ENCODE results near the gene GGN.

The GGN gene

DNA sequence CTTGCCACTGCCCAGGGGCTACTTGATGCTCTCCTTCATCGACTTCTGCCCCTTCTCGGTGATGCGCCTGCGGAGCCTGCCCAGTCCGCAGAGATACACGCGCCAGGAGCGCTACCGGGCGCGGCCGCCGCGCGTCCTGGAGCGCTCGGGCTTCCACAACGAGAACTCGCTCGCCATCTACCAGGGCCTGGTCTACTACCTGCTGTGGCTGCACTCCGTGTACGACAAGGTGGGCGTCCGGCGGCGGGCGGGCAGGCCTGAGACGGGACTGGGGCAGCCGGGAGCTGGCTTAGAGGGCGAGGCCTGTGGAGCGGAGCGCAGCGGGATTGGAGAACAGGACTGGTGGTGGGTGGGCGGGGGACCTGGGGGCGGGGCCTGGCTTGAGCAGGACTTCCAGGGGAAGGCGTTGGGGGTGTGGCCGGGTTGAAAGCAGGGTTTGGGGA, 26.2 kb downstream of the GGN start:
- peak overlapping the region; percentile 93 for H3K4me2 ChIP-seq (ENCODE audit: low read length)
- peak; percentile 95 for DNase-seq
- H3K18ac ChIP-seq (ENCODE audit: low read length) = no peak overlapping the region
- H3K4ac ChIP-seq (ENCODE audit: low read depth, low read length) = no peak overlapping the region
- WGBS (ENCODE audit: extremely low coverage, insufficient coverage, low lambda C conversion rate) = no CpG with 5 or more reads among the region's 37 CpGs
- H3K4me3 ChIP-seq (ENCODE audit: low read length) = peak overlapping the region; percentile 53
- no peaks in the 10 kb centered on the region for H3K79me1 ChIP-seq (ENCODE audit: low read length)
- H3K79me2 ChIP-seq (ENCODE audit: control insufficient read depth, insufficient read depth, low read length) = no peaks in the 10 kb centered on the region
- H3K23ac ChIP-seq (ENCODE audit: low read length) = no peak overlapping the region
- peak overlapping the region; percentile 86 for H3K56ac ChIP-seq (ENCODE audit: low read length)
- H3K36me3 ChIP-seq (ENCODE audit: control insufficient read depth, insufficient read depth, low read length) = no peaks in the 10 kb centered on the region
- H2BK5ac ChIP-seq (ENCODE audit: low read length) = no peak overlapping the region
- no peak overlapping the region for H2AK5ac ChIP-seq (ENCODE audit: low read length)
- no peak overlapping the region for H2BK120ac ChIP-seq (ENCODE audit: low read depth, low read length)
- H3K27ac ChIP-seq (ENCODE audit: low read depth, low read length) = peak overlapping the region; percentile 12
- H2BK15ac ChIP-seq (replicated peaks; ENCODE audit: low read depth) = no peak overlapping the region
- no peak overlapping the region for H4K8ac ChIP-seq (ENCODE audit: low read depth, low read length)
- H3K27me3 ChIP-seq (ENCODE audit: insufficient read depth, low read length, poor library complexity) = peaks cover 7% of the 10 kb centered on the region
- H3K9ac ChIP-seq (ENCODE audit: low read length) = peak overlapping the region; percentile 69
- H4K5ac ChIP-seq (ENCODE audit: low read length) = no peak overlapping the region
- H3K4me1 ChIP-seq (ENCODE audit: control insufficient read depth, low read depth, low read length) = no peaks in the 10 kb centered on the region

DNA sequence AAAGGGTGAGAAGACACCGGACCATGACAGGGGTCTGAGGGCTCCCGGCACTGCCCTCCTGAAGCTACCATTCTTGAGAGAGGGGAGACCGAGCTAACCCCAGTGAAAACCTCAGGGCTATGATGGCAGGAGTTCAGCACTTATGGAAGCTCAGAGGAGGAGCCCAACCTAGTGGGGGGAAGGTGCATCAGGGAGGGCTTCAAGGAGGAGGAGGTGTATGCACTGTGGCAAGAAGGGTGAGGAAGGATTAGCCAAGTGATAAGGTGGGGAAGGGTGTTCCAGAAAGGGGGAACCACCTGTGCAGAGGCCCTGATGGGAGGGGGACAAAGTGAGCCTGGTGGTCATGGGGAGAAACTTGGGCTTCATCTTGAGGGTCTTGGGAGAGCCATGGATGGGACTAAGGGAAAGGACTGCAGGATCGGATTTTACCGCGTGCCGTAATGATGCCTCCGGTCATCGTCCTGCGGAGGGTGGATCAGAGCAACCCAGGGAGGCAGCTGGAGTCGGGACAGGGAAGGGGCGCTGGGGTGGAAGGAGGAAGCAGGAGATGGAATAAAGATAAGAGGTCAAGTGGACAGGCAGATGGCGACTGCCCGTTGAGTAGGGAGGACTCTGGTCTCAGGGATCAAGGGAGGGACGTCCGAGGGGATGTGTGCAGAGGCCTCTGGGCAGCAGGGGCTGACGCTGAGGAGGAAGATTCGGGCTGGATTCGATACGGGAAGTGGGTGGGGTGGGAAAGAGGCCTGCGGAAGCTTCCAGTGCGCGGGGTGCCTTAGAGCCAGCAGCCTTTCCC, 26.8 kb downstream of the GGN start:
- Histone ChIP-seq H3K36me3 (ENCODE audit: control insufficient read depth, insufficient read depth, low read length) (no peaks in the 10 kb centered on the region), H3K23ac (ENCODE audit: low read length) (no peak overlapping the region), H3K79me1 (ENCODE audit: low read length) (no peaks in the 10 kb centered on the region), H4K8ac (ENCODE audit: low read depth, low read length) (no peak overlapping the region), H2AK5ac (ENCODE audit: low read length) (no peak overlapping the region), H3K27ac (ENCODE audit: low read depth, low read length) (no peak overlapping the region), H2BK15ac (replicated peaks; ENCODE audit: low read depth) (no peak overlapping the region), H3K27me3 (ENCODE audit: insufficient read depth, low read length, poor library complexity) (peaks cover 7% of the 10 kb centered on the region), H3K4me3 (ENCODE audit: low read length) (peak overlapping the region; percentile 37), H3K9ac (ENCODE audit: low read length) (peak overlapping the region; percentile 69), H3K4ac (ENCODE audit: low read depth, low read length) (no peak overlapping the region), H3K18ac (ENCODE audit: low read length) (no peak overlapping the region), H2BK120ac (ENCODE audit: low read depth, low read length) (no peak overlapping the region), H2BK5ac (ENCODE audit: low read length) (no peak overlapping the region), H3K4me2 (ENCODE audit: low read length) (peak overlapping the region; percentile 93), H3K56ac (ENCODE audit: low read length) (peak overlapping the region; percentile 86), H3K79me2 (ENCODE audit: control insufficient read depth, insufficient read depth, low read length) (no peaks in the 10 kb centered on the region), H4K5ac (ENCODE audit: low read length) (no peak overlapping the region), H3K4me1 (ENCODE audit: control insufficient read depth, low read depth, low read length) (no peaks in the 10 kb centered on the region)
- no peak for DNase-seq
- WGBS (ENCODE audit: extremely low coverage, insufficient coverage, low lambda C conversion rate) = no CpG with 5 or more reads among the region's 23 CpGs

DNA sequence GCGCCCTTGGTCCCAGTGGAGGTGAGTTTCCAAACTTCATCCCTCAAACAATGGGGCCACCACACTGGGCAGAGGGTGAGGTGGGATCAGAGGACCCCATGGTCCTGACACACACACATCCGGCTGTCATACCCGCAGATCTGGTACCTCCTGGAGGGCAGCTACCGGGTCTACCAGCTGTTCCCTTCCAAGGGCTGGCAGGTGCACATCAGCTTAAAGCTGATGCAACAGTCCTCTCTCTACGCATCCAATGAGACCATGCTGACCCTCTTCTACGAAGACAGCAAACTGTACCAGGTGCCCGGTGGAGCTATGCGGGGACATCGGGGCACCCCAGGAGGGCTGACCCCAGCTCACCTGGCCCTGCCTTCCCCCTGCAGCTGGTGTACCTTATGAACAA, 27.5 kb downstream of the GGN start:
- Histone ChIP-seq H3K4ac (ENCODE audit: low read depth, low read length) (no peak overlapping the region), H4K8ac (ENCODE audit: low read depth, low read length) (no peak overlapping the region), H4K5ac (ENCODE audit: low read length) (no peak overlapping the region), H3K56ac (ENCODE audit: low read length) (no peak overlapping the region), H3K79me2 (ENCODE audit: control insufficient read depth, insufficient read depth, low read length) (no peaks in the 10 kb centered on the region), H3K4me1 (ENCODE audit: control insufficient read depth, low read depth, low read length) (no peaks in the 10 kb centered on the region), H3K4me2 (ENCODE audit: low read length) (no peak overlapping the region), H3K4me3 (ENCODE audit: low read length) (no peak overlapping the region), H3K23ac (ENCODE audit: low read length) (no peak overlapping the region), H3K9ac (ENCODE audit: low read length) (no peak overlapping the region), H3K27me3 (ENCODE audit: insufficient read depth, low read length, poor library complexity) (peaks cover 7% of the 10 kb centered on the region), H3K18ac (ENCODE audit: low read length) (no peak overlapping the region), H2BK5ac (ENCODE audit: low read length) (no peak overlapping the region), H3K27ac (ENCODE audit: low read depth, low read length) (no peak overlapping the region), H2BK120ac (ENCODE audit: low read depth, low read length) (no peak overlapping the region), H3K79me1 (ENCODE audit: low read length) (no peaks in the 10 kb centered on the region), H3K36me3 (ENCODE audit: control insufficient read depth, insufficient read depth, low read length) (no peaks in the 10 kb centered on the region), H2AK5ac (ENCODE audit: low read length) (no peak overlapping the region), H2BK15ac (replicated peaks; ENCODE audit: low read depth) (no peak overlapping the region)
- no peak for DNase-seq
- WGBS (ENCODE audit: extremely low coverage, insufficient coverage, low lambda C conversion rate) = no CpG with 5 or more reads among the region's 9 CpGs

DNA sequence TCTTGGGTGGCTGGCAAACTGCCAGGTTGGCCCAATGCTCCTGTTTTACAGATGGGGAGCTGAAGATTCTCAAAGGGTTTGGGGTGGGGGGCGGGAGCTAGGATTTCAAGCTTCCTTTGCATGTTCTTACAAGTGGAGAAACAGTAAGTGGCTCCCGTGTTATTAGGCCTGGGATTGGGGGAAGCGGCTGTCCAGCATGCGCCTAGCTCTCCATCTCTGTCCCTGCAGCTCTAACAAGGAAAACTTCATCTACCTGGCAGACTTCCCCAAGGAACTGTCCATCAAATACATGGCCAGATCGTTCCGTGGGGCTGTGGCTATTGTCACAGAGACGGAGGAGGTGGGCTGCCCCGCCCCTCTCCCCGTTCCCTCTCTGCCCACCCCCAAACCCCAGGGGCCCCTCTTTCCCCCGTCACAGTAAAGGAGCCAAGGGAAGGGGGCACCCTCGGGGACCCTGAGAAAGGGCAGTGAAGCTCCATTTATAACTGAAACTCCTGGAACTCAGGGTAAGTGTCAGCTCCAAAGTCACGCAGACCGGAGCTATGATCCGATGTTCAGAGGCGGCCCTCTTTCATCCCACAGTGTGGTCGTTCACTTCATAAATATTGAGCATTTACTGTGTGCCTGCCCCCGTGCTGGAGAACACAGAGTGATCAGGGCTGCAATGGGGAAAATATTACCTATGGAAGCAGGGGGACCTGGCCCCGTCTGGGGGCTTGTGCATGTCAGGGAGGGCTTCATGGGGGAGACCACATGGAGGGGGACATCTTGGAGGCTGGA, 28.4 kb downstream of the GGN start:
- no peak overlapping the region for H3K23ac ChIP-seq (ENCODE audit: low read length)
- no peak overlapping the region for H3K4ac ChIP-seq (ENCODE audit: low read depth, low read length)
- H3K36me3 ChIP-seq (ENCODE audit: control insufficient read depth, insufficient read depth, low read length) = no peaks in the 10 kb centered on the region
- H2BK5ac ChIP-seq (ENCODE audit: low read length) = no peak overlapping the region
- no peak overlapping the region for H4K8ac ChIP-seq (ENCODE audit: low read depth, low read length)
- no CpG with 5 or more reads among the region's 18 CpGs for WGBS (ENCODE audit: extremely low coverage, insufficient coverage, low lambda C conversion rate)
- H3K27me3 ChIP-seq (ENCODE audit: insufficient read depth, low read length, poor library complexity) = peaks cover 7% of the 10 kb centered on the region
- H2AK5ac ChIP-seq (ENCODE audit: low read length) = no peak overlapping the region
- H3K18ac ChIP-seq (ENCODE audit: low read length) = no peak overlapping the region
- no peak for DNase-seq
- H2BK120ac ChIP-seq (ENCODE audit: low read depth, low read length) = no peak overlapping the region
- H4K5ac ChIP-seq (ENCODE audit: low read length) = no peak overlapping the region
- no peaks in the 10 kb centered on the region for H3K4me1 ChIP-seq (ENCODE audit: control insufficient read depth, low read depth, low read length)
- H3K56ac ChIP-seq (ENCODE audit: low read length) = no peak overlapping the region
- H3K79me1 ChIP-seq (ENCODE audit: low read length) = no peaks in the 10 kb centered on the region
- H3K9ac ChIP-seq (ENCODE audit: low read length) = no peak overlapping the region
- H3K4me2 ChIP-seq (ENCODE audit: low read length) = no peak overlapping the region
- no peak overlapping the region for H3K4me3 ChIP-seq (ENCODE audit: low read length)
- no peaks in the 10 kb centered on the region for H3K79me2 ChIP-seq (ENCODE audit: control insufficient read depth, insufficient read depth, low read length)
- no peak overlapping the region for H3K27ac ChIP-seq (ENCODE audit: low read depth, low read length)
- no peak overlapping the region for H2BK15ac ChIP-seq (replicated peaks; ENCODE audit: low read depth)

DNA sequence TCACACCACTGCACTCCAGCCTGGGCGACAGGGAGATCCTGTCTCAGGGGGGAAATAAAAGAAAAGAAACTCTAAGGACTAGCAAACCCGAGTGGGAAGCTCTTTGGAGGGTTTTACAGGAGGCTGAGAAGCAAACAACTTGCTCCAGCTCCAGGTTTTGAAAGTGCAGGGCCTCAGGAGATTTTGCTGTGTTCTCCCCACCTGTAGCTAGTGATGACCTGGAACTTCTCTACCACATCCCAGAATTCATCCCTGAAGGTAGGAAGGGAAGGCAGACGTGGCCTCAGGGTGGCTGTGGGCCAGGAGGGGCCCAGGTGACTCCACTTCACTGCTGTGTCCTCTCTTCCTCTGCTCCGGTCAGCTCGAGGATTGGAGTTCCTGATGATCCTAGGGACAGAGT, 29.8 kb downstream of the GGN start:
- no peak overlapping the region for H3K23ac ChIP-seq (ENCODE audit: low read length)

More for the DNA sequence above, 29.8 kb downstream of the GGN start:
- no CpG with 5 or more reads among the region's 5 CpGs for WGBS (ENCODE audit: extremely low coverage, insufficient coverage, low lambda C conversion rate)
- Histone ChIP-seq H4K8ac (ENCODE audit: low read depth, low read length) (no peak overlapping the region), H3K18ac (ENCODE audit: low read length) (no peak overlapping the region), H3K79me2 (ENCODE audit: control insufficient read depth, insufficient read depth, low read length) (no peaks in the 10 kb centered on the region), H3K9ac (ENCODE audit: low read length) (no peak overlapping the region), H3K4me2 (ENCODE audit: low read length) (no peak overlapping the region), H2BK15ac (replicated peaks; ENCODE audit: low read depth) (no peak overlapping the region), H3K56ac (ENCODE audit: low read length) (no peak overlapping the region), H3K27me3 (ENCODE audit: insufficient read depth, low read length, poor library complexity) (peaks cover 7% of the 10 kb centered on the region), H3K4ac (ENCODE audit: low read depth, low read length) (no peak overlapping the region), H3K79me1 (ENCODE audit: low read length) (no peaks in the 10 kb centered on the region), H3K4me3 (ENCODE audit: low read length) (no peak overlapping the region), H3K36me3 (ENCODE audit: control insufficient read depth, insufficient read depth, low read length) (no peaks in the 10 kb centered on the region), H2BK120ac (ENCODE audit: low read depth, low read length) (no peak overlapping the region), H4K5ac (ENCODE audit: low read length) (no peak overlapping the region), H2AK5ac (ENCODE audit: low read length) (no peak overlapping the region), H2BK5ac (ENCODE audit: low read length) (no peak overlapping the region), H3K4me1 (ENCODE audit: control insufficient read depth, low read depth, low read length) (no peaks in the 10 kb centered on the region), H3K27ac (ENCODE audit: low read depth, low read length) (no peak overlapping the region)
- no peak for DNase-seq
